A673 (cell line): ENCODE data around the gene USP20. TPM values are rescaled to one million over a fixed set of nuclear protein-coding genes. Genes with fewer than 3 reads are reported as not detected.
"Not testable (repeated sequence)": the region's sequence is repeated elsewhere in the genome, so short reads cannot be mapped to it uniquely, and the experiment has no call there.

Experiments
- BruUV-seq: library from RNA; stranded (reverse); fragments of 400-500 nt; replicated peaks from 2 replicates; lab custom pipeline; 2021; lab: Mats Ljungman, UMichigan
- CTCF ChIA-PET: fragments of 300-600 bp; sonication (Branson Sonifier 250); formaldehyde crosslinking; loops from one replicate; lab custom pipeline; 2022; ENCODE audit warnings: antibody characterized with exemption; lab: Charles Lee
- POLR2A ChIA-PET: fragments of 300-600 bp; sonication (Branson Sonifier 250); formaldehyde crosslinking; loops from one replicate; lab custom pipeline; 2022; ENCODE audit warnings: antibody characterized with exemption; ENCODE audit not compliant: low non-redundant PET; lab: Charles Lee
- DNase-seq: peaks from one replicate; pipeline ENCODE4 v3.0.0-alpha.2; 2015; ENCODE audit warnings: low spot score
- H3K27ac ChIP-seq: fragments of 200-600 bp; sonication (generic); 2 replicates; pipeline ENCODE4 v1.5.1; 2016; ENCODE audit warnings: mixed run types, low read depth, mild to moderate bottlenecking, mixed read lengths, antibody characterized with exemption, low read length; ENCODE audit not compliant: poor library complexity, severe bottlenecking
- H3K27me3 ChIP-seq: fragments of 200-600 bp; sonication (generic); replicated peaks from 2 replicates; pipeline ENCODE4 v1.6.1; 2017; ENCODE audit warnings: mixed run types, low read depth, mild to moderate bottlenecking, mixed read lengths, antibody characterized with exemption, low read length; ENCODE audit not compliant: insufficient read depth, poor library complexity
- H3K36me3 ChIP-seq: fragments of 200-600 bp; sonication (generic); 2 replicates; pipeline ENCODE4 v1.6.1; 2016; ENCODE audit warnings: mixed run types, mild to moderate bottlenecking, mixed read lengths, antibody characterized with exemption, low read length; ENCODE audit not compliant: insufficient read depth, poor library complexity, severe bottlenecking
- H3K4me1 ChIP-seq: fragments of 200-600 bp; sonication (generic); 2 replicates; pipeline ENCODE4 v1.6.1; 2017; ENCODE audit warnings: mixed run types, mild to moderate bottlenecking, mixed read lengths, antibody characterized with exemption, low read length; ENCODE audit not compliant: insufficient read depth, poor library complexity, severe bottlenecking
- H3K4me3 ChIP-seq: fragments of 200-600 bp; sonication (generic); 2 replicates; pipeline ENCODE4 v1.5.1; 2016; ENCODE audit warnings: low read depth, mixed run types, mild to moderate bottlenecking, mixed read lengths, low read length; ENCODE audit not compliant: poor library complexity, severe bottlenecking
- H3K9me3 ChIP-seq: fragments of 200-600 bp; sonication (generic); 2 replicates; pipeline ENCODE4 v1.6.1; 2016; ENCODE audit warnings: mixed run types, low read depth, mild to moderate bottlenecking, mixed read lengths, antibody characterized with exemption, low read length; ENCODE audit not compliant: poor library complexity, severe bottlenecking
- CTCF ChIP-seq: fragments of 300-800, 200-600 bp; sonication (generic); conservative IDR thresholded peaks from 2 replicates; pipeline ENCODE4 v1.5.1; 2017; ENCODE audit warnings: low read depth, mild to moderate bottlenecking, antibody characterized with exemption, low read length, moderate library complexity, mixed read lengths
- EZH2 ChIP-seq: fragments of 200-600 bp; sonication (generic); IDR thresholded peaks from 2 replicates; pipeline ENCODE4 v1.6.1; 2017; ENCODE audit warnings: borderline replicate concordance, low read depth, mild to moderate bottlenecking, mixed read lengths, antibody characterized with exemption, low read length; ENCODE audit not compliant: poor library complexity, severe bottlenecking
- intact Hi-C: fragments of 100-400 bp; cut with micrococcal nuclease; formaldehyde crosslinking; loops from one replicate; pipeline ENCODE4 v1.10.0; 2022; ENCODE audit not compliant: unreplicated experiment
- total RNA-seq: library from RNA; stranded (reverse); gene quantifications from 2 replicates; pipeline ENCODE4 v1.2.3, GENCODE V29; 2021

USP20 gene
- total RNA-seq, 1 experiment from 2014 or later = 17.1 TPM

GRCh38 chr9:129794549-129794948 is 40.7 kb upstream of the USP20 start:
- intact Hi-C loops = loop anchor here (5.0 kb wide), 1 partner anchor 167 kb away; the partner anchor contains the start of gene NTMT1

GRCh38 chr9:129796029-129796428 is 39.2 kb upstream of the USP20 start:
- intact Hi-C loops, POLR2A ChIA-PET, DNase-seq, H3K4me1 ChIP-seq, CTCF ChIA-PET, H3K27ac ChIP-seq, H3K4me3 ChIP-seq, BruUV-seq, H3K9me3 ChIP-seq, H3K36me3 ChIP-seq: not testable (repeated sequence)
- peaks cover 13% of the 10 kb centered on the region for H3K27me3 ChIP-seq

More at GRCh38 chr9:129794549-129794948, 40.7 kb upstream of the USP20 start:
- Histone ChIP-seq H3K9me3 (no peaks in the 10 kb centered on the region), H3K4me3 (no peak overlapping the region), H3K27ac (no peak overlapping the region), H3K27me3 (peaks cover 13% of the 10 kb centered on the region), H3K4me1 (no peaks in the 10 kb centered on the region), H3K36me3 (no peaks in the 10 kb centered on the region)
- TF ChIP-seq EZH2 = no peak
- no peak for TF ChIP-seq CTCF
- ChIA-PET CTCF (no interaction called here), POLR2A (no interaction called here)
- no peak for DNase-seq
- no TSS peak for BruUV-seq

GRCh38 chr9:129798973-129799372 is 36.3 kb upstream of the USP20 start:
- Histone ChIP-seq H3K27ac (no peak overlapping the region), H3K4me3 (no peak overlapping the region), H3K36me3 (no peaks in the 10 kb centered on the region), H3K9me3 (no peaks in the 10 kb centered on the region), H3K27me3 (peaks cover 13% of the 10 kb centered on the region), H3K4me1 (peaks cover 3% of the 10 kb centered on the region)
- ChIA-PET POLR2A (no interaction called here), CTCF (no interaction called here)
- BruUV-seq = no TSS peak
- TF ChIP-seq CTCF (no peak), EZH2 (no peak)
- intact Hi-C loops = no loop called here
- no peak for DNase-seq

- TF ChIP-seq CTCF = no peak
- Histone ChIP-seq H3K9me3 (no peaks in the 10 kb centered on the region), H3K36me3 (peaks cover 5% of the 10 kb centered on the region), H3K4me3 (no peak overlapping the region), H3K27ac (no peak overlapping the region), H3K4me1 (peaks cover 20% of the 10 kb centered on the region), H3K27me3 (no peaks in the 10 kb centered on the region)
- CTCF ChIA-PET = interaction anchor here (0.6 kb wide), 1 partner anchor 64 kb away, joined by 3 read pairs; no protein-coding TSS in a partner anchor
- DNase-seq = no peak
- intact Hi-C loops = loop anchor here (10.0 kb wide), 1 partner anchor 163 kb away; no protein-coding TSS in a partner anchor
- no TSS peak for BruUV-seq
- POLR2A ChIA-PET = no interaction called here
Measured at GRCh38 chr9:129801504-129801903, 33.8 kb upstream of the USP20 start.
